ENCODE results near the gene CISD2. TPM values are rescaled to one million over a fixed set of nuclear protein-coding genes. Genes with fewer than 3 reads are reported as not detected.

Gene CISD2
- total RNA-seq, 4 donors from 2014 or later: 5.0 to 21.4 (median 9.3) TPM

GRCh38 chr4:102843273-102843672 lies 25.5 kb upstream of the CISD2 start:
- Histone ChIP-seq H3K36me3 (no peaks in the 10 kb centered on the region), H3K27ac (no peak overlapping the region), H3K27me3 (no peaks in the 10 kb centered on the region), H3K9me3 (no peaks in the 10 kb centered on the region), H3K4me1 (no peaks in the 10 kb centered on the region), H3K4me3 (no peak overlapping the region)
- no peak for DNase-seq
- TF ChIP-seq CTCF (IDR thresholded peaks at IDR 0.05) (no peak), POLR2A (IDR thresholded peaks at IDR 0.05) (no peak)

- no peak overlapping the region for H3K4me3 ChIP-seq
- H3K27ac ChIP-seq: no peak overlapping the region
- no peak for DNase-seq
- TF ChIP-seq CTCF (IDR thresholded peaks at IDR 0.05) (no peak), POLR2A (IDR thresholded peaks at IDR 0.05) (no peak)
- no peaks in the 10 kb centered on the region for H3K9me3 ChIP-seq
- no peaks in the 10 kb centered on the region for H3K27me3 ChIP-seq
- no peaks in the 10 kb centered on the region for H3K4me1 ChIP-seq
- no peaks in the 10 kb centered on the region for H3K36me3 ChIP-seq
Measured at GRCh38 chr4:102843938-102844337, 24.9 kb upstream of the CISD2 start.

- Histone ChIP-seq H3K4me3 (no peak overlapping the region), H3K27me3 (no peaks in the 10 kb centered on the region), H3K36me3 (no peaks in the 10 kb centered on the region), H3K27ac (no peak overlapping the region), H3K4me1 (no peaks in the 10 kb centered on the region), H3K9me3 (no peaks in the 10 kb centered on the region)
- no peak for TF ChIP-seq POLR2A (IDR thresholded peaks at IDR 0.05)
- no peak for TF ChIP-seq CTCF (IDR thresholded peaks at IDR 0.05)
- no peak for DNase-seq
Measured at GRCh38 chr4:102847687-102848086, 21.1 kb upstream of the CISD2 start.

GRCh38 chr4:102849579-102850104 lies 19.1 kb upstream of the CISD2 start:
- Histone ChIP-seq H3K9me3 (no peaks in the 10 kb centered on the region), H3K27me3 (no peaks in the 10 kb centered on the region), H3K4me1 (no peaks in the 10 kb centered on the region), H3K4me3 (no peak overlapping the region), H3K36me3 (no peaks in the 10 kb centered on the region), H3K27ac (no peak overlapping the region)
- no peak for DNase-seq
- TF ChIP-seq CTCF (IDR thresholded peaks at IDR 0.05) (peak in 1 of 6 experiments; percentile 12), POLR2A (IDR thresholded peaks at IDR 0.05) (no peak)

- Histone ChIP-seq H3K27ac (no peak overlapping the region), H3K36me3 (no peaks in the 10 kb centered on the region), H3K4me1 (no peaks in the 10 kb centered on the region), H3K9me3 (no peaks in the 10 kb centered on the region), H3K4me3 (no peak overlapping the region), H3K27me3 (no peaks in the 10 kb centered on the region)
- no peak for DNase-seq
- TF ChIP-seq POLR2A (IDR thresholded peaks at IDR 0.05) (no peak), CTCF (IDR thresholded peaks at IDR 0.05) (no peak)
Measured at GRCh38 chr4:102850370-102850769, 18.4 kb upstream of the CISD2 start.

Data from Peyer's patch (tissue), 4 donors.